Neural crest cell (in vitro differentiated cells): ENCODE results near the gene CLTC. TPM values are rescaled to one million over a fixed set of nuclear protein-coding genes. Genes with fewer than 3 reads are reported as not detected.

ENCODE experiments used
- DNase-seq: peaks from one replicate; pipeline ENCODE4 v3.0.0; 2021; ENCODE audit warnings: low read depth, mixed read lengths, low spot score
- H3K27ac Mint-ChIP-seq: one replicate; pipeline ENCODE4 v1.8.0; 2021; ENCODE audit warnings: mild to moderate bottlenecking, mixed read lengths; ENCODE audit not compliant: unreplicated experiment
- H3K27me3 Mint-ChIP-seq: 2 replicates; pipeline ENCODE4 v1.8.0; 2021; ENCODE audit warnings: low read depth, mild to moderate bottlenecking, mixed read lengths
- H3K36me3 Mint-ChIP-seq: 2 replicates; pipeline ENCODE4 v1.8.0; 2021; ENCODE audit warnings: low read depth, mild to moderate bottlenecking, mixed read lengths
- H3K4me1 Mint-ChIP-seq: 2 replicates; pipeline ENCODE4 v1.8.0; 2021; ENCODE audit warnings: mixed read lengths
- H3K4me3 Mint-ChIP-seq: one replicate; pipeline ENCODE4 v1.8.0; 2021; ENCODE audit warnings: mild to moderate bottlenecking, mixed read lengths
- H3K9me3 Mint-ChIP-seq: 2 replicates; pipeline ENCODE4 v1.8.0; 2021; ENCODE audit warnings: mixed read lengths
- CTCF ChIP-seq: fragments of 200-600 bp; sonication (generic); conservative IDR thresholded peaks from 2 replicates; pipeline ENCODE4 v1.5.0; 2021; ENCODE audit warnings: antibody characterized with exemption, mild to moderate bottlenecking
- total RNA-seq: library from RNA; stranded (reverse); gene quantifications from 2 replicates; pipeline ENCODE4 v1.2.1, GENCODE V29; 2021

Gene CLTC
- total RNA-seq, 1 donor from 2014 or later: 244 TPM

GRCh38 chr17:59607817-59608403 lies 11.8 kb upstream of the CLTC start:
- no peaks in the 10 kb centered on the region for H3K9me3 Mint-ChIP-seq
- H3K4me3 Mint-ChIP-seq: no peak overlapping the region
- H3K27me3 Mint-ChIP-seq: no peaks in the 10 kb centered on the region
- DNase-seq: no peak
- peak; percentile 45 for TF ChIP-seq CTCF
- peaks cover 14% of the 10 kb centered on the region for H3K36me3 Mint-ChIP-seq
- H3K4me1 Mint-ChIP-seq: no peaks in the 10 kb centered on the region
- H3K27ac Mint-ChIP-seq: no peak overlapping the region

DNA sequence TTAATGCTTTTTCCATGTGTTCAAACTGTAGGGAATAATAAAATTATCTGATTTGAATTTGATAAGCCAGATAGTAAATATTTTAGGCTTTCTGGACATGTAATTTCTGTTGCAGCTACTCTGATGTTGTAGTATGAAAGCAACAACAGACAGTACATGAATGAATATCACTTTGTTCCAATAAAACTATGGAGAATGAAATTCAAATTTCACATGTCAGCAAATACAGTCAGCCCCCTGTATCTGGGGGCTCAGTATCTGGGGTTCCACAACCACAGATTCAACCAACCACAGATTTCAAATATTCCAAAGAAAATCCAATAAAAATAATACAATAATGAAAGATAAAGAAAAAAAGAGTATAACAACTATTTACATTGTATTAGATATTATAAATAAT lies 8.2 kb upstream of the CLTC start:
- peaks cover 8% of the 10 kb centered on the region for H3K36me3 Mint-ChIP-seq
- no peak overlapping the region for H3K27ac Mint-ChIP-seq
- no peak for DNase-seq
- no peaks in the 10 kb centered on the region for H3K4me1 Mint-ChIP-seq
- no peak overlapping the region for H3K4me3 Mint-ChIP-seq
- H3K27me3 Mint-ChIP-seq: no peaks in the 10 kb centered on the region
- no peaks in the 10 kb centered on the region for H3K9me3 Mint-ChIP-seq
- TF ChIP-seq CTCF: no peak

DNA sequence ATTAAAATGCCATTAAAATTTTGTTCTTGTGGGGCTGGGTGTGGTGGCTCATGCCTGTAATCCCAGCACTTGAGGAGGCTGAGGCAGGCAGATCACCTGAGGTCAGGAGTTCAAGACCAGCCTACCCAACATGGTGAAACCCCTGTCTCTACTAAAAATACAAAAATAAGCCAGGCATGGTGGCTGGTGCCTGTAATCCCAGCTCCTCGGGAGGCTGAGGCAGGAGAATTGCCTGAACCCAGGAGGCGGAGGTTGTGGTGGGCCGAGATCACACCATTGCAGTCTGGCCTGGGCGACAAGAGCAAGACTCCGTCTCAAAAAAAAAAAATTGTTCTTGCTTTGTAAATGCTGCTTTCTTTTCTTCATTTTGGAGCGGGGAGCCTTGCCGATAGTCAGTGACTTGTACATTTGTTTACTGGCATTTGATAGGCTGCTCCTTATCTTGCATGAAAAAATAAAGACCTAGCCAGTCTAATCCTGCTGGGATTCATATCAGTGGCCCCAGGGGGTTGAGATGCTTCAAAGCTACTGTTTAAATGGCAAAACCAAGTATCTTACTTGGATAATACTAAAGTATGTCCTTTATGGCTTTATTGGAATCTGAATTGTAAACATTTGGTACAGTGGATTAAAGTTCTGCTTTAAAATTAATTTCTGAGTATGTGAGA lies 3.3 kb upstream of the CLTC start:
- no peak overlapping the region for H3K27ac Mint-ChIP-seq
- peaks cover 27% of the 10 kb centered on the region for H3K4me1 Mint-ChIP-seq
- no peaks in the 10 kb centered on the region for H3K27me3 Mint-ChIP-seq
- H3K9me3 Mint-ChIP-seq: no peaks in the 10 kb centered on the region
- no peak for TF ChIP-seq CTCF
- no peaks in the 10 kb centered on the region for H3K36me3 Mint-ChIP-seq
- H3K4me3 Mint-ChIP-seq: peak overlapping the region; percentile 64
- no peak for DNase-seq

DNA sequence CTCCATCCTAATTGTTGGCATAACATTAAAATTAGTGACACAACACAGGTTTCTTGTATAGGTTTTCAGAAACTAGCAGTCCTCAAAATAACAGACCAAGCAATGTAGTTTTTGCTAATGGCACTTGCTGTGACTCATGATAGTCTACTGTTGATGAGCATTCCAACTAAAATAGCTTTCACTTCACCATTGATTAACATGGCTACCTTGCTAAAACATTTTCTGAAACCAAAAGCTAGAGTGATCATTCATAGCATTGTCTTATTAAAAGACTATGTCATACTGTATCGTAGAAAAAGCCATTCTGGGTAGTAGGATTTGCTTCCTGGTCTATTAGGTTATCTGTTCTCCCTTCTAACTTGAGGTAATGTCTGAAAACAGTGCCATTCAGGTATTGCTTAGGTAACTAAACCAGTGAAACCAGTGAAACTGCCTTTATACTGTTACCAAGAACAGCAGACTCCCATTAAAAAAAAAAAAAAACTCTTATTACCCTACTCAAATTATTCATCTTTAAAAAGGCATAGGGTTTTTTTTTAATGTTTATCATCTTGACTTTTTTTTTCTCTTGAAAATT lies 2.5 kb upstream of the CLTC start:
- Mint-ChIP-seq H3K36me3 (no peaks in the 10 kb centered on the region), H3K27me3 (no peaks in the 10 kb centered on the region), H3K9me3 (no peaks in the 10 kb centered on the region), H3K4me3 (peak overlapping the region; percentile 95), H3K27ac (no peak overlapping the region), H3K4me1 (peaks cover 34% of the 10 kb centered on the region)
- TF ChIP-seq CTCF: no peak
- no peak for DNase-seq

DNA sequence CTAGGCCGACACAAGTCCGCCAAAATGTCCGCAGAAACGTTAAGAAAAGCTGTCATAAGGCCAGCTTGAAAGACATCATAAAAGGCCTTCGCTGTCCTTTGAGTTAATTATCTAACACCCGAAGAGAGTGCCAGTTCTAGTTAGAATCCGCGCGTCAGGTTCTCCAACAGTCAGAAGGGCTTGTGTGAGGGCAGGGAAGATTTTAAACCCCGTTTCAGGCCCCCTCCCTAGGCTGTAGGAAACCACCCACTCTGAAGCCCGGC lies 729 bp upstream of the CLTC start:
- H3K4me1 Mint-ChIP-seq: peaks cover 47% of the 10 kb centered on the region
- TF ChIP-seq CTCF: no peak
- no peaks in the 10 kb centered on the region for H3K27me3 Mint-ChIP-seq
- H3K4me3 Mint-ChIP-seq: peak overlapping the region; percentile 95
- H3K9me3 Mint-ChIP-seq: no peaks in the 10 kb centered on the region
- no peaks in the 10 kb centered on the region for H3K36me3 Mint-ChIP-seq
- H3K27ac Mint-ChIP-seq: peak overlapping the region; percentile 99
- no peak for DNase-seq
